Activated CD8-positive, alpha-beta memory T cell treated with anti-CD3 and anti-CD28 coated beads, Interleukin-2, amount 50 U/mL, for 1 hour (primary cell): Measurements from ENCODE around the gene PGBD5.

Source experiments
- DNase-seq: peaks from one replicate; pipeline ENCODE4 v3.0.0-alpha.2; 2020; ENCODE audit errors: extremely low read depth

PGBD5 gene

DNA sequence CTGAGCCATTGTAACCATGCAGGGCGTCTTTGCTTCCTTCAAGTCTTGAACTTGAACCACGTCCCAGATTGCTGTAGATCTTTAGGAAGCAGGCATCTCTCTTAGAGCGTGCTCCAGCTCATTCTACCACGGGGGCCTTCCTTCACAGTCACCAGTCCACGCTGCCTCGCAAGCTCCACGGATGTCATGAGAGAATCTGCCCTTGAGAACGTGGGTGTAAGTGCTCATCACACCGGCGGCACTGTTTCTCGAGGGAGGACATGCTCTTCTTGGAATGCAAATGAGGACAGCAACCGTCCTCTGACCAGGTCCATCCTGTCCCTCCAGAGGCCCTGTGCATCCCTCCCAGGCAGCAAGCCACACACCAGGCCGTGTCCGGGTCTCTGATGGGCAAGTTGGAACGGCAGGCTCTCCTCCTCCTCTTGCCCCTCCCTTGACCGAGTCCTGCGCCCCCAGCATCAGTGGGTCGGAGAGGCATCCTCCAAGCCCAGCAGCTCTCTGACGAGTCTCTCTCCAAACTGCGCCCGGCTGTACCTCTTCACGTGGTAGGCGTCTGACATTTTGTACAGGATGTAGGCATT, 103.1 kb downstream of the PGBD5 start:
- DNase-seq, result no peak

DNA sequence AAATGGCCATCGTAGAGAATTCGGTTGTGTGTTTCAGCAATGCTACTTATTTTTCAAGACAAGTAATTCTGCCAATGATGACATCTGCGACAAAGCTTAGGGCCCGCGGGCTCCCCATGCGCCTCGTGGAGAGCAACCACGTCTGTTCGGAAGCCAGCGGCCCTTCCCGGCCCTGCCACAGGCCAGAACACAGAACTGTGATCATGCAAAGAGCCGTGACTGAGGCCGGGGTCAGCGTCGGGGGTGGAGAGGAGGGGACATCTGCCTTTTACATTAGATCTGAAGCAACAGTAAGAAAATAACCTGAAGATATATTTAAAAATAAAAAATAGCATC, 103.7 kb downstream of the PGBD5 start:
- DNase-seq, result no peak

DNA sequence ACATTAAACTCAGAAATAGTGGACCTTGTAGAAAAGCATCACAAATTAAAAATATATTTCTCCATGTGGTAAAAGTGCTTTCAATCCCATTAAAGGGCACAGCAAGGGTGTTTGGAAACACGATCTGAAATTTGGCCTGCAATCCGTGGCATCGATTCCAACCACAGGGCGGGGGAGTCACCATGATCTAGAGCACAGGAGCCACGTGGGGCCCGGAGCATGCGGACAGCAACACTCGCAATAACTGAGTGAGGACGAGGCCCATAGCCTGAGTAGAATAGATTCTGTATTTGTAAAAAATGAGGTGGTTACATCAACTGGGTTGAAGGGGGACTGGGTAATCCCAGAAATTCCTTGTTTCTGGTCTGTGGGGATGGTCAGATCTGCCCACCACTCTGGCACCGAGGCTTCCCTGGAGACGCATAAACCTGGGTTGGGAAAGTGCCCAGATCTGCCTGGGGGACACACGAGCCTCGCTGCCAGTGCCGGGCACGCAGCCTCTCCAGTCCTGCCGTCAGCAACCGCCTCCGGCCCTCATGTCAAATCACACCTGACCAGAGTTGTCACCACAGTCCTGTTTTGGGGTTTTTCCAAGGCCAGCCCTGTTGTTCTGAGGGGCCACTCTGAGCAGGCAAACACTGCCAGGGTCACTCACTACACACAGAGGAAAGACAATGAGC, 104.3 kb downstream of the PGBD5 start:
- no peak for DNase-seq

DNA sequence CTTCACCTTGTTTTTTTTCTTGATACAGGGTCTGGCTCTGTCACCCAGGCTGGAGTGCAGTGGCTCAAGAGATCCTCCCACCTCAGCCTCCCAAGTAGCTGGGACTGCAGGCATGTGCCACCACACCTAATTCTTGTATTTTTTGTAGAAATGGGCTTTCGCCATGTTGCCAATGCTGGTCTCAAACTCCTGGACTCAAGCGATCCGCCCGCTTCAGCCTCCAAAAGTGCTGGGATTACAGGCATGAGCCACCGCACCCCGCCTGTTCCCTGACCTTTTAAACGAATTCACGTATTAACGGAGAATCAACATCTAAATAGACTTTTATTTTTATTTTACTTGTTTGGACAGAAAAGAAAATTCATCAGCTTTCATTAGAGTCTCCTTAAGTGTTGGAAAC, 104.8 kb downstream of the PGBD5 start:
- DNase-seq, result no peak

DNA sequence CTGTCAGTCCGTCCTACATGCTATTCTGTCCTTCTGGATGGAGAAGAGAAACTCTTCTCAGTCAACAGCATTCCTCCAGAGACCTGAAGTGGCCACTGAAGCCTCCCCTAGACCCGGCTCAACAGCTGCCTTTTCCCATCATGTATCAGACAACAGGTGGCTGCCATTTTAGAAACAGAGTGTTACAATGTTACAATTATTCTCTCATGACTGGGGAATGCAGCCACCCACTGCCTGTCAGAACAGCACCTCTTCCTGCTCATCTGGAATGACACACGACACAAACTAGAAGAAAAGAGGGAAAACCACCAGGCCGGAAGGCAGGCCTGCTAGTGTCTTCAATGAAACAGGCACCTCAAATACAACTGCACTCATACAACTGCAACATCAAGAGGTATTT, 105.3 kb downstream of the PGBD5 start:
- no peak for DNase-seq

DNA sequence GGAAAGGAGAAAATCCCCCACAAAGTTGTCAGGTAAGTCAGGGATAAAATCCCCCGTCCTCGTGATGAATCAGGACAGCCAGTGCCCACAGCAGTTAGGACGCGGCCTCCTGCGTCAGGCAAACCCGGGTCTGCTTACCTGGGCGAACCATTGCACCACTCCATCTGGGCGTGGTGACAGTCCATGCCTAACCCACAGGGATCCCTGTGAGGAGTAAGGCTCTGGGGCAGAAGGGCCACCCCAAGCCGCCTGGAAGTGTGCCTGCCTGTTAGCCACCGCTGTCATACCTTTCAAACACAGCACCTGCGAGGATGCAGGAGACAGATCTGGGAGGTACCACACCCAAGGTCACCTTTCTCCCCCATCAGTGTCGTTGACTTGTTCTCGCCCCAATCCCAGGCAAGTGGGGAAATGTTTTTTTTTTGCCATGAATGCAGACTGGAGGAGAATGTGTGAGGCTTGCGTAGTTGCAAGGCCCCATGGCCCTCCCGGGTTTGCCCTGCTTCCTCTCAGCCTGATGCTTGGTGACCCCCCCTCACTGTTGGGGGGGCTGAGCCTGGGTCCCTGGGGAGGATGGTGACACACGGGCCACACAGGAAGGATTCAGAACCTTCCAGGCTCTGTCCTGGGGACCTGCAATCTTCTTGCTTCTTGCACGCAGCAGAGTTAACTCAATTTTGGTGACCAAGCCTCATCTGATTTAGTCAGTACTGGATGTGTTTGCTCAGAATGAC, 107.0 kb downstream of the PGBD5 start:
- no peak for DNase-seq

DNA sequence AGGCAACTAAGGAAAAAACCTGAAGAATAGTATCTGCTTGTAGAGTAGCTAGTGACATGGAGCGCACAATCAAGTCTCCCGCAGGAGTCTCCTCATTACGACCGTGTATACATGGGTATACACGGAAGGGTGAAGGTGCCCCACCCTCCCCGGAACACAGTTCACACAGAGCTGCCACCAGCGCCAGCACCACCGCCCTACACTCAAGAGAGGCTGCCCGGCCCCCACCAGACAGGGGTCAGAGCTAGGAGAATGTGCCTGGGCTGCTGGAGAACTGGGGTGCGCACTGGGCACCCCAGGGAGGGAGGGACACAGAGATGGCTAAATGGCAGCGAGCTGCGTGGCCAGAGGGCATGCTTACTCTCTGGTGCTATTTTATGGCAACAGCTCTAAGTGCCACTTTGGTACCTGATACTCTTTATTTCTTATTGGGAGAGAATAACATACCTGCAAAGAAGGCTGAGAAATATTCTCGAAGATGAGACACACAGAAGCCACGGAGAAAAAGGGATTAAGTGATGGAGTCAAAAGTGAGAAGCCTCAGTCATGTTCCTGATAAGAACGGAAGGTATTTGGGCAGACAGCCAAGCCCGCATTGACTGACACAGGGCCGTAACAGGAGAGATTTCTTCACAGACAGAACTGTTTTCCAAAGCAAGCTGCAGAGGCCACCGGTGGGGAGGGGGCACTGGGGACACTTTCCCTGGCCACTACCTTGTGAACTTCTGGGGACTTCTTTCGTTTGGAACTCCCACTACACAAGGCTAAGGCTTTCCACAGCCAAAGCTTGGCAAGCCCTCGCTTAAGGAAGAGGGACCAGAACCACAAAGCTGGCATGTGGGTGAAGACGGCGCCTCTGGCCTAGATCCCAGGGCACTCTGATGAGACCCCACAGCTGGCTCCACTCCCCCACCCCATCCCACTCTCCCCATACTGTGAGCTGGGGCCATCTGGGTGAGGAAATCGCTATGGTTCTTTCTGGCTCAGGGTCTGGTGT, 108.0 kb downstream of the PGBD5 start:
- DNase-seq, result no peak

DNA sequence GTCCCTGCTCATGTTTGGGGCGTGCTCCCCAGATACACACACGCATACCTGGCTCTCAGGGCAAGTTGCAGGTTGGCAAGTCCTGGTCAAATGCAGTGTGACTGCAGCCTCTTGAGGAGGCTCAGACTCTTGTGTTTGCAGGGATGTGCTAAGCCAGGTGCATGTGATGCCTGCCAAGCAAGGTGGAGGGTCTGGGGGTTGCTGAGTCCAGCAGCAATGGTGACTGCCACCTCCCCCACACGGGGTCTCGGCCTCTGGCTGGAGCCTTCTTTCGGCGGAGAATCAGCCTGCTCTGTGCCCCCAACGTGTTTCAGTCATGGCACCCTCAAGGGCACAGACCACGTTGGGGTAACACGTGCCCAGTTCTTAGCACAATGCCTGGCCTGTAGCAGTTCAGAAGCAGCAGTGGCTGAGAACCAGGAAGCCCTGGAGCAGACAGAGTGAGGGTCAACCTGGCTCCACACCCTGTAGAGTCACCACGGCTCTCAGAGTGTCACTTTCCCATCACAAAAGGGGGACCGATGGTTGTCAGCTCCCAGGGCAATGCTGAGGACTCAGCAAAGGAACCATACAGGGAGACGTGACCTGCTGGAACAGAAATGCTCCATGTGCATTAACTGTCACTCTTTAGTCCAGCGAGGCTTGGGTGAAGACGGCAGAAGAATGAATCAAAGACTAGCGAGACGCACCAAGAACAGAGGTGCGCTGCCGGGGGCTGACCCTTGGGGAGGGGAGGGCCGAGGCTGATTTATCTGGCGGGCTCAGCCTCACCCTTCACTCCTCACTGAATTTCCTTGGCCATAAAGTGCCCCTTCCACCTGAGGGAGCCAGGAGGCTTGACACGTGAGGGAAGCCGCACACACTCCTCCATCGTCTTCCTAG, 109.0 kb downstream of the PGBD5 start:
- DNase-seq, result no peak

DNA sequence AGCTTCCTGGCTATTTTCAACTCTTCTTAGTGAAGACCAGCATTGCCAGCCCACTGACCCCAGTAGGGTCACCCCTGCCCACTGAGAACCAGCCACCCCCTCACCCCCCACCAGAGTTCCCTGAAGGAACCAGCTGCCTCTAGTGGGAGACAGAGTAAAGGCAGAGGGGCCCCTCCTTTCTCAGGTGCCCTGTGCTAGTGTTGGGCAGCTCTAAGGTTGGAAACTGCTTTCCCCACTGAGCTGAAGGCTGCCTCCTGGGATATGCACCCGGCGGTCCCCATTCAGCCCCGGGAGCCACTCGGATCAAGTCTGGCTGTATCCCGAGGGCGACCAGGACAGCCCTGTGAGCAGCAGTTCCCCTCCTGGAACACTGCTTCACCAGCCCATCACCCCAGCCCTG, 111.0 kb downstream of the PGBD5 start:
- DNase-seq, result no peak

DNA sequence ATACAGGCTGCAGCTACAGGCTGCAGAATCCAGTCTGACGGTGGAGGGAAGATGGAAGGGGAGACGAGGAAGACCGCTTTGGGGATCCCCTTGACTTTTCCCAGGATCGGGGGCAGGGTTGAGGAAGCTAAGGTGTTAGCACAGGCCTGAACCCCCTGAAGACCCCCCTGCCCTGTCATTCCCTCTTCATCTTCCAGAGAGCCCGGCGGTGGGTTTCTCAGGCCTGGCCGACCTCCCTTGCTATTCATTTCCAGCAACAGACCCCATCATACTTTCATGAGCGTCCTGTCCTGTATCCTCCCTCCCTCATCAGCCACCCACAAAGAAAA, 112.0 kb downstream of the PGBD5 start:
- no peak for DNase-seq

DNA sequence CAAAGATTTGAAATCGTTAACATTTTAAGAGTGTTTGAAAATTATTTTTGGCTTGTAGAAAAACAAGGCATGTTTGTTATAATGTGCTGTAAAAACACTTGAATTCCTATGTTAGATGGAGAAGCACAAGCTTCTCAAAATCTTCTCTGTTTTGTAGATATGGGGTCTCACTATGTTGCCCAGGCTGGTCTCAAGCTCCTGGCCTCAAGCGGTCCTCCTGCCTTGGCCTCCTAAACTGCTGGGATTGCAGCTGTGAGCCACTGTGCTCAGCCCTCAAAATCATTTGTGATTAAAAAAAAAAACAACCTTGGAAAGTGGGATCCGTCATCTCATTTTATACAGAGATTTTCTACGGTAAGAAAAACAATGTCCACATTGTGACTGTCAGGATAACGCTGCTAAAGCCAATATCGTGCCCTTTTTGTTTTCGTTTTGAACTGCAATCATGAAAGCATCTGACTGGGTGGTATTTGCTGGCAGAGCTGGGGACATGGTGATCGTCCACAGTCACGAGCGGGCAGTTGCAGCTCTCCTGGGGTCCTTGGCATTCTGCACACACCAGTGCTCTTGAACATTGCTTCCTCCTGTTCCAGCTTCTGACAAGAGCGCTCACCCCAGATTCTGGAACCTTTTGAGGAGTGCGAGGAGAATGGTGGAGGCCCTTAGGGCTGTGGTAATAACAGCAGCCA, 112.5 kb downstream of the PGBD5 start:
- no peak for DNase-seq

DNA sequence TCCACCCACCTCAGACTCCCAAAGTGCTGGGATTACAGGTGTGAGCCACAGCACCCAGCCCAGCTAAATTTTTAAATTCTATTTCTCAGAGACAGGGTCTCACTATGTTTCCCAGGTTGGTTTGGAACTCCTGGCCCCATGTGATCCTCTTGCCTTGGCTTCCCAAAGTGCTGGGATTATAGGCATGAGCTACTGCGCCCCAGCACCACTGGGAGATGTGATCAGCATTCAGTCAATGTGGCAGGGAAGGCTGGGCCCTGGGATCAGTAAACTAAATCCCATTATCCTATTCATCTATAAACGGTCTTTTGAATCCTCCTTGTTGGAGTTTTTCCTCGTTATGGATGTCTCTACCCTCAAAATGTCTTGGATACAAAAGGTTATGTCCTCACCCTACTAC, 113.5 kb downstream of the PGBD5 start:
- DNase-seq, result no peak

DNA sequence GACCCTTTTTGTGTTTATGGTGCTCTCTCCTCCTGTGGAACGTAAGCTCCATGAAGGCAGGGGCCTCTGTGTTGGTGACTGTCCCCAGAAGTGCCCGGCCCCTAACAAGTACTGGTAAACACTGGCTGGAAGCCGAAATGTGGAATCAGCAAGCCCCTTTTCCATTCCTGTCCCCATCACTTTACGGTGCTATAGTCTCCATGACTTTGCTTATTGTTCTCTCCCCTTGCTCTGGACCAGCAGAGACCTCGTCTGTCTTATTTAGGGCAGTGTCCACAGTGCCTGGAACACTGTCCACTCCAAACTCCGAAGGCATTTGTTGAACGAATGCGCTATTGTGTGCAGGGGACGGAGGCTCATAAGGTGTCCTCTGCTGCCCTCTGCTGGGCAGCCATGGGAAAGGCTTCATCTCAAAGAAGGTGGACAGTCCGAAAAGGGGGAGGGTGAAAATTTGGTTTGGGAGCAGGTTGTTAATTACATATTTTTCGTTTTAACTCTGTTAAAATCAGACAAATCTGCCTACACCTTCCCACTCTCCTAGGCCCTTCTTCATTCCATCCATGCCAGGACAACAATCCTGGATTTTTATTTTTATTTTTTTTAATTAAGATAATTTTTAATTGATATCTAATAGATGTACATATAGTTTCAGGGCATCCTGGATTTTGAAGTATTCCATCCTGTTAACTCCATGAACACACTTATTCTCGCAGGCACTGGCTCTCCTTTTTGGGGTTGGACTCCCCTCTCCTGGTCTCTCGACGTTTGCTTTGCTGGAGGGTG, 115.6 kb downstream of the PGBD5 start:
- no peak for DNase-seq

DNA sequence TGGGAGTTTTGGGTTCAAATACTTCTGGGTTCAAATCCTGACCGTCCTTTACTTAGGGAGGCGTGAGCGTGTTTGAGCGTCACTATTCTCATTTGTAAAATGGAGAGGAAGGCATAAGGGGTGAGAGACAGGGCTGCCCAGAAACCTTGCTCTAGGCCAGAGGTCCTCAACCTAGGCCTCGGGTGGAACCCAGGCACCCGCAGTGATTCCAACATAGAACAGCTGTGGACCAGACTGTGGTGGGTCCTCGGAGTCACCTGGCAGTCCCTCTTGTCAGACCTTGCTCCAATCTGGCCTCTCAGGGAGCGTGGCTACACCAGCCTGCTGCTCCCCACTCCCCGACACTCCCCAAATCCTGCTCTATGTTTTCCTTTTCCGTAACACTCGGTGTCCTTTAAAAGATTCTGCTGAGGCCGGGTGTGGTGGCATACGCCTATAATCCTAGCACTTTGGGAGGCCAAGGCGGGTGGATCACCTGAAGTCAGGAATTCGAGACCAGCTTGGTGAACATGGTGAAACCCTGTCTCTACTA, 116.4 kb downstream of the PGBD5 start:
- DNase-seq, result no peak

DNA sequence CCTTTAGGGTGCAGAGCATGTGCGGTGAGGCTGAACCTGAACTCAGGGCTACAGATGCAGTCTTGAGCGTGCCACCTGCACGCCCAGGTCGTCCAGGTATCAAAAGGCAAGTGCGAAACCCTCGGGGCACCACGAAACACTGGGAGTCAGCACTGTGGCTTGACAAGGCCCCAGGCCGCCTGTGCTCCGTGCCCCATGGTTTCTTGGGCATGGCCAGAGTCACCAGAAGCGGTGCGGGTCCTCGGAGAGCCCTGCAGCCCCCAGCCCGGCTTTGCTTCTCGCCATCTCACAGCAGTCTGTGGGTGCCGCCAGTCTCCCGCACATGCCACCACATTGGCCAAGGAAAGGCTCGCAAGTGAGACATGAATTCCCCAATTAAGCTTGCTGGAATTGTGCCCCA, 117.3 kb downstream of the PGBD5 start:
- no peak for DNase-seq

DNA sequence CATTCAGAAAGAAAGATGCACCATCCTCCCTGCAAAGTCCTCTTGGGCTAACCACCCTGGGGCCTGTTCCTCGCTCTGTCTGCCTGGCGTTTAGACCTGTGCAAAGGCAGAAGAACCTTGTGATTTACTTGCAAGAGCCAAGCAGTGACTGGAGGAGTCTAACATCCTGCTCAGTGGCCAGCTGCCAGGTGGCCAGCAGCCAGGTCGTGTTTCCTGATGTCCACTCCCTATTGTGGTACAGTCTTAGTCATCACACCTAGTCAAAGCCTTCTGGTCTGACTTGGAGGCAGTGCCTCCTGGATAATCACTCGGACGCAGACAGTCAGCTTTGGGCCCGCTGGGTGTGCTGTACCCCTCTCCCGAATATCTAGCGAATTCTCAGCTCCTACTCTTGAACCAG, 118.1 kb downstream of the PGBD5 start:
- DNase-seq, result no peak

DNA sequence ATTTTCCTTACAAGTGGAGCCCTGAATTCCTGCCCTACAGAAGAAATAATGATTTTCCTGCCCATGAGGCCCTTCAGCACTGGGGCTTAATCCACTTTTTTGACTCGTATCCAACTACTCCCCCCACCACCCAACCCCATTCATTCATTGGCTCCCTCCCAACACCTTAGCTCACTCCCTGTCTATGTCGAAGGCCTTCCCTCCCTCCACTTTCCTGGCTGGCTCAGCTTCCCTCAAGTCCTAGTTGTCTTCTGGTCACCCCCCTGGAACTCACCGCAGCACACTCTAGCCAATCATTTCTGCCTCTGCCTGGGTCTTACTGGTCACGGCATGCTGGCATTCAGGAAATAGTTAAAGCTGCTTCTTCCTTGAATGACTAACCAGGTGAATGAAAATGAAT, 118.9 kb downstream of the PGBD5 start:
- DNase-seq, result no peak

DNA sequence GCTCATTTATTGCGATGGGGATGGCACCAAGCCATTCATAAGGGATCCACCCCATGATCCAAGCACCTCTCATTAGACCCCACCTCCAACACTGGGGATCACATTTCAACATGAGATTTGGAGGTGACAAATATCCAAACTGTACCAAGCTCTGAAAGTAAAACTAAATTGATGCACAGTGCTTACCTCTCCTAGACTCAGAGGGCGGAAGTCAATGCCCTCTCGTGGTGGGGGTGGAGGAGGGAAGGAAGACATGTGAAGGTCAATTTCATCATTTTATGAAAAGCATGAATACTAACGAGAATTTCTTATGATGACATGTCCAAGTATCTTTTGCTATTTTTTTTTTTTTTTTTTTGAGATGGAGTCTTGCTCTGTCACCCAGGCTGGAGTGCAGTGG, 120.0 kb downstream of the PGBD5 start:
- DNase-seq, result no peak

DNA sequence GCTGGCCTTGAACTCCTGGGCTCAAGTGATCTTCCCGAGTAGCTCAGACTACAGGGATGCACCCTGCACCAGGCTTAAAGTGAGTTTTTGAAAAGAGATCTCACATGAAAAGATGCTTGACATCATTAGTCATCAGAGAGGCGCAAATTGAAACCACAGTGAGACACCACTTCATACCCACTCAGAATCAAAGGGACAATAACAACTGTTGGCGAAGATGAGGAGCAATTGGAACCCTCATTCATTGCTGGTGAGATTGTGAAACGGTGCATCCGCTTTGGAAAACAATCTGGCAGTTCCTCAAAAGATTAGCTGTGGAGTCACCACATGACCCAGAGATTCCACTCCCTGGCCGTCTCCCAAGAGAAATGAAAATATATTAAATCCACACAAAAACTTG, 122.3 kb downstream of the PGBD5 start:
- DNase-seq, result no peak

DNA sequence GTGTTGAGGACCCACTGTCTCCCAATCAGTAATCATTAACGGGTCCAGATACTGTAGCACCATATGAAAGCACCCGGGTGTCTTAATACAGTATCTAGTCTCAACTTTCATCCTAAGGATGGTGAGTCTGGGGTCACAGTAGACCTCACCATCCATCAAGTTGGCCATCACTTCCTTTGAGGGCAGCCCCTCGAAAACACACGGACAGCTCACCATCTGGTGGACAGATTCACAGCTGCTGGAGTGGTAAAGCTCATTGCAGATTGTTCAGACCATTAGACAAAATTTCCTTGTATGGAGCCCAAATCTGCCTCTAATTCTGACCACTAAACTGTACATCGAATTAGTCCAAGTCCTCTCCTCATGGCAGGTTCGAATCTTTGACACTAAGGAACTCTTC, 123.1 kb downstream of the PGBD5 start:
- DNase-seq, result no peak
